Right lobe of liver (tissue), 6 donors: ENCODE data around the gene HAUS7. TPM values are rescaled to one million over a fixed set of nuclear protein-coding genes. Genes with fewer than 3 reads are reported as not detected.

Experiments
- ATAC-seq, 4 donors: fragments of 200-7000 bp; cut with Tn5 transposase; one replicate each; pipeline ENCODE4 v1.9.1; 2020; ENCODE audit warnings: mild to moderate bottlenecking in 4 of 4, moderate library complexity in 4 of 4
- DNase-seq, 3 donors: peaks; one replicate each; pipeline ENCODE4 v3.0.0-alpha.2; 2020
- H3K27ac ChIP-seq, 3 donors: fragments of 200-600 bp; one replicate each; pipeline ENCODE4 v1.8.0; 2022
- H3K27me3 ChIP-seq, 2 donors: fragments of 200-600 bp; one replicate each; pipeline ENCODE4 v1.8.0; 2022
- H3K36me3 ChIP-seq, 4 donors: fragments of 200-600 bp; sonication (generic) in 1 of 4; one replicate each; pipeline versions ENCODE4 v1.5.1 to v1.8.0; 2017 to 2022; ENCODE audit warnings: control low read depth in 1 of 4
- H3K4me1 ChIP-seq, 4 donors: fragments of 200-600 bp; sonication (generic) in 1 of 4; one replicate each; pipeline versions ENCODE4 v1.5.1 to v1.8.0; 2017 to 2022; ENCODE audit warnings: control low read depth in 1 of 4
- H3K4me3 ChIP-seq, 3 donors: fragments of 200-600 bp; one replicate each; pipeline ENCODE4 v1.8.0; 2022
- H3K9me3 ChIP-seq, 4 donors: fragments of 200-600 bp; sonication (generic) in 1 of 4; one replicate each; pipeline versions ENCODE4 v1.5.1 to v1.8.0; 2017 to 2022; ENCODE audit warnings: control low read depth in 1 of 4
- POLR2A ChIP-seq: fragments of 450-650 bp; IDR thresholded peaks from one replicate; pipeline ENCODE4 v1.6.1; 2017; ENCODE audit warnings: antibody characterized with exemption, mild to moderate bottlenecking
- WGBS: methylation state at CpG from one replicate; pipeline ENCODE4 v1.1.6; 2018; ENCODE audit warnings: low coverage, low lambda C conversion rate; ENCODE audit not compliant: insufficient coverage; ENCODE audit errors: missing lambda C conversion rate; 5-methylcytosine and 5-hydroxymethylcytosine counted together
- intact Hi-C, 2 donors: fragments of 100-400 bp; cut with DNase I; formaldehyde crosslinking; loops; one replicate each; pipeline versions ENCODE4 v1.11.2 to v1.14.1; 2022
- total RNA-seq, 6 experiments: library from RNA; depleted of rRNA in 2 of 6; stranded (reverse); fragments of >200 nt in 2 of 6; fragmentation: NEBNext Ultra II Directional in 3 of 6; extraction: Animal tissue kit (Norgen Biotek cat#: 25700) in 3 of 6; gene quantifications; one replicate each; pipeline versions ENCODE4 v1.1.0 to v1.2.4, GENCODE V29; 2016 to 2023
- TF ChIP-seq, protein P1 (sequence below), 4 donors: fragments of 200-600 bp in 3 of 4; fragments of 450-650 bp in 1 of 4; IDR thresholded peaks; one replicate each; pipeline versions ENCODE4 v1.5.1 to v1.8.0; 2016 to 2022; ENCODE audit warnings: antibody characterized with exemption in 4 of 4, mild to moderate bottlenecking in 2 of 4
- donor health status: DM: no; HTN: yes; CAD: no.
- donor health status: DM: no; HTN: no; CAD: no.
- donor health status: DM: no; HTN: no; CAD: no.
- donor health status: DM: no; HTN: yes; CAD: no.
- donor health status: DM: no; HTN: yes; CAD: no.

The HAUS7 gene
- total RNA-seq, 6 experiments from 2014 or later = 5.6 to 14.9 (median 8.8) TPM

DNA sequence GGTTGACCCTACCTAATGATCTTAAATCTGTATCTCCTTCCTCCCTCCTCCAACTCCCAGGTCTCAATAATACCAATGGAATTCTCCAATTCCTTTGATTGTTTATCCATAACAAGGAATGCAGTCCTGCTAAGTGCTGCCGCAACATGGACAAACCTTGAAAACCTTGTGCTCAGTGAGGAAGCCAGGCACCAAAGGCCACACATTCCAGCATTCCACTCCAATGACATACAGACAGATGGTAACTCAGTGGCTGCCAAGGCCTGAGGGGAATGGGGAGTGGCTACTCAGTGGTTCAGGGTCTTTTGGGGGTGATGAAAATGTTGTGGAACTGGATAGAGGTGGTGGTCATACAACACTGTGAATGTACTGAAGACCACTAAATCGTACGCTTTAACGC is 10.4 kb downstream of the HAUS7 start:
- DNase-seq (no peak), ATAC-seq (no peak)
- 87% methylated on average over 3 of the region's 4 CpGs for WGBS
- H3K4me1 ChIP-seq = no peaks in the 10 kb centered on the region
- H3K27me3 ChIP-seq = no peaks in the 10 kb centered on the region
- no peak overlapping the region for H3K27ac ChIP-seq
- H3K4me3 ChIP-seq = no peak overlapping the region
- intact Hi-C loops = loop anchor here in 1 of 2 donors (5.0 kb wide), 1 partner anchor 47 kb away; no protein-coding TSS in a partner anchor
- no peaks in the 10 kb centered on the region for H3K36me3 ChIP-seq
- H3K9me3 ChIP-seq = no peaks in the 10 kb centered on the region
- TF ChIP-seq, protein P1, sequence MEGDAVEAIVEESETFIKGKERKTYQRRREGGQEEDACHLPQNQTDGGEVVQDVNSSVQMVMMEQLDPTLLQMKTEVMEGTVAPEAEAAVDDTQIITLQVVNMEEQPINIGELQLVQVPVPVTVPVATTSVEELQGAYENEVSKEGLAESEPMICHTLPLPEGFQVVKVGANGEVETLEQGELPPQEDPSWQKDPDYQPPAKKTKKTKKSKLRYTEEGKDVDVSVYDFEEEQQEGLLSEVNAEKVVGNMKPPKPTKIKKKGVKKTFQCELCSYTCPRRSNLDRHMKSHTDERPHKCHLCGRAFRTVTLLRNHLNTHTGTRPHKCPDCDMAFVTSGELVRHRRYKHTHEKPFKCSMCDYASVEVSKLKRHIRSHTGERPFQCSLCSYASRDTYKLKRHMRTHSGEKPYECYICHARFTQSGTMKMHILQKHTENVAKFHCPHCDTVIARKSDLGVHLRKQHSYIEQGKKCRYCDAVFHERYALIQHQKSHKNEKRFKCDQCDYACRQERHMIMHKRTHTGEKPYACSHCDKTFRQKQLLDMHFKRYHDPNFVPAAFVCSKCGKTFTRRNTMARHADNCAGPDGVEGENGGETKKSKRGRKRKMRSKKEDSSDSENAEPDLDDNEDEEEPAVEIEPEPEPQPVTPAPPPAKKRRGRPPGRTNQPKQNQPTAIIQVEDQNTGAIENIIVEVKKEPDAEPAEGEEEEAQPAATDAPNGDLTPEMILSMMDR (IDR thresholded peaks at IDR 0.05) = no peak
- TF ChIP-seq POLR2A = no peak

DNA sequence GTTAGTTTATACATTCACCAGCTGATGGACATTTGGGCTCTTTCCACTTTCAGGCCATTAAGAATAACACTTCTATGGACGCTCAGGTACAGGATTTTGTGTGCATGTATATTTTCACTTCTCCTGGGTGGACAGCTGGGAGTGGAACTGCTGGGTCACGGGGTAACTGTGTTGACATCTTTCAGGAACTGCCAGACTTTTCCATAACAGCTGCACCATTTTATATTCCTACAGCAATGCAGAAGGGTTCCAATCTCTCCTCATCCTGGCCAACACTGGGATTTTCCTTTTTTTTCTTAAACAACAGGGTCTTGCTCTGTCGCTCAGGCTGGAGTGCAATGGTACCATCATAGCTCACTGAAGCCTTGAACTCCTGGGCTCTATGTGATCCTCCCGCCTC is 11.9 kb downstream of the HAUS7 start:
- TF ChIP-seq POLR2A = no peak
- TF ChIP-seq, protein P1 (IDR thresholded peaks at IDR 0.05) = no peak
- DNase-seq (no peak), ATAC-seq (no peak)
- Histone ChIP-seq H3K27me3 (no peaks in the 10 kb centered on the region), H3K36me3 (no peaks in the 10 kb centered on the region), H3K27ac (no peak overlapping the region), H3K4me1 (no peaks in the 10 kb centered on the region), H3K9me3 (no peaks in the 10 kb centered on the region), H3K4me3 (no peak overlapping the region)
- intact Hi-C loops = no loop called here
- 62% methylated on average over 3 of the region's 4 CpGs for whole genome bisulfite sequencing

DNA sequence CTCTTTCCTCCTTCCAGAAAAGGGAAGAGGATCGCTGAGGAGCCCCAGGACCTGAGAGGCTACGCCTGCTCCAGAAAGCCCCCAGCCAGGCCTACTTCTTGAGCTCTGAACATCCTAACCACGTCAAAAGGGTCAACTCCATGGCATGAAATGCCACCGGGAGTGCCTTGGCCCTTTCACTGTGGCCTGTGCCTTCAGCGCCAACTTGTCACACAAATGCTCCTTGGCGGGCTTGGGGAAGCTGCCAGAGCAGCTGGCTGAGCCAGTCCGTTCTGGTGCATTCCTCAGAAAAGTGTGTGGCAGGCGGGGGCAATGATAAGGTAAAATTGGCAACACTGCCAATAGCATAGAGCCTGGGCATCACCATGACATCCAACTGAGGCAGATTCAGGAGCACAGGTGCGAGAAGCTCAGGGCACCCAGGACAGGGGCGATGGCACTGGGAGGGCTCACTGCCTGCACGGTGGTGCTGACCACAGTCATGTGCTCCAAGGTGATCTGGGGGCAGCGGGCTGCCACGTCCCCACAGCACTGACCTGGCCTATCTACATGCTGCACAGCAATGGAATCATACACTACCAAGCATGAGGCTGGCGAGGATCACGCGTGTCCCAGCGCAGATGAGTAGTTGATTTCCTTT is 12.4 kb downstream of the HAUS7 start:
- ATAC-seq (no peak), DNase-seq (no peak)
- WGBS = 54% methylated on average over 3 of the region's 17 CpGs
- H3K4me1 ChIP-seq = no peaks in the 10 kb centered on the region
- no peaks in the 10 kb centered on the region for H3K36me3 ChIP-seq
- H3K9me3 ChIP-seq = no peaks in the 10 kb centered on the region
- no peaks in the 10 kb centered on the region for H3K27me3 ChIP-seq
- TF ChIP-seq, protein P1 (IDR thresholded peaks at IDR 0.05) = no peak
- TF ChIP-seq POLR2A = no peak
- no peak overlapping the region for H3K27ac ChIP-seq
- no peak overlapping the region for H3K4me3 ChIP-seq
- intact Hi-C loops = no loop called here

DNA sequence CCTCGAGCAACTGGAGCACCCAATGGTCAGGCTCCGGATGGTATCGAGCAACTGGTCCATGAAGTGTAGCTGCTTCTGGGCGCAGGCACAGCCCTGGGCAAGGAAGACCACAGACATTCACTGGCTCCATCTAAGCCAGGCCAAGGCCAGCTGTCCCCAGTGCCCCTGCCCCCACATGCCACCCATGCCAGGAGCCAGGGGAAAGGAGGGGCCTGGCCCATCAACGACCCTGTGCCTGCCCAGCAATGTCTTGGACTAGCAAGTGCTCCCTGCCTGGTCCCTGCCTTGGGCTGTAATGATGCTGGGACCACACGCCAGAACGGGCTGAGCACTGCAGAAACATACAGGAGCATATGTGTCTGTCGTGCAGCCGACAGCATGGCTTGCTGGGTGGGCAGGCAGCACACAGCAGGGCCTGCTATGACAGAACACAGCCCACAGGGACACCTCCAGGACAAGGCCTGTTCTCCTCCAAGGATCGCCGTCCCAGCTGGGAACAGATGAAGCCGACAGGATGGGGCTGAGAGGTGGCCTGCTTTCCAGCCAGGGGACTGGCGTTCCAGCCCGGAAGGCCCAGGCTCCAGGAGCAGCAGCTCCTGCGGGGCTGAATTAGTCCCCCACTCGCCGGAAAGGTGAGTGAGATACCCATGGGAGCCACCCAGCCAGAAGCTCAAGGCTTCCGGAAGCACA is 13.1 kb downstream of the HAUS7 start:
- Histone ChIP-seq H3K9me3 (no peaks in the 10 kb centered on the region), H3K4me3 (no peak overlapping the region), H3K4me1 (no peaks in the 10 kb centered on the region), H3K27ac (no peak overlapping the region), H3K27me3 (no peaks in the 10 kb centered on the region), H3K36me3 (no peaks in the 10 kb centered on the region)
- peak in 1 of 4 donors; percentile 6 for ATAC-seq
- WGBS = no CpG with 5 or more reads among the region's 18 CpGs
- intact Hi-C loops = no loop called here
- TF ChIP-seq POLR2A = no peak
- TF ChIP-seq, protein P1 (IDR thresholded peaks at IDR 0.05) = no peak
- no peak for DNase-seq
